H1 (cell line): Measurements from ENCODE around the gene ZNF771. TPM values are rescaled to one million over a fixed set of nuclear protein-coding genes. Genes with fewer than 3 reads are reported as not detected.

Source experiments
- CTCF ChIA-PET: fragments of 300-600 bp; sonication (Branson Sonifier 250); formaldehyde crosslinking; loops from one replicate; lab custom pipeline; 2021; ENCODE audit not compliant: partially characterized antibody; lab: Charles Lee
- POLR2A ChIA-PET: fragments of 300-600 bp; sonication (Branson Sonifier 250); formaldehyde crosslinking; loops from one replicate; lab custom pipeline; 2021; ENCODE audit warnings: inconsistent platforms; ENCODE audit not compliant: partially characterized antibody; lab: Charles Lee
- DNase-seq, 2 experiments: peaks; one replicate each; pipeline versions ENCODE4 v3.0.0 to v3.0.0-alpha.2; 2010 to 2022; ENCODE audit warnings: low spot score in 2 of 2, low read depth in 1 of 2, mixed read lengths in 1 of 2
- FAIRE-seq: peaks from 2 replicates; lab custom pipeline; 2011; peaks lifted over from hg19 to GRCh38; lab: Jason Lieb, UNC
- H2AFZ ChIP-seq: 2 replicates; pipeline ENCODE4 v1.8.1; 2012; ENCODE audit warnings: low read length, inconsistent platforms
- H2AK5ac ChIP-seq: 2 replicates; pipeline ENCODE4 v1.6.1; 2013; ENCODE audit warnings: low read depth, low read length
- H2BK120ac ChIP-seq: replicated peaks from 2 replicates; pipeline ENCODE3; 2013; ENCODE audit warnings: low read depth, low read length, inconsistent platforms
- H2BK12ac ChIP-seq: 2 replicates; pipeline ENCODE4 v1.6.1; 2013; ENCODE audit warnings: low read depth, low read length
- H2BK15ac ChIP-seq: 2 replicates; pipeline ENCODE4 v1.6.1; 2013; ENCODE audit warnings: low read length
- H2BK20ac ChIP-seq: 2 replicates; pipeline ENCODE4 v1.6.1; 2013; ENCODE audit warnings: low read length
- H2BK5ac ChIP-seq: 2 replicates; pipeline ENCODE4 v1.6.1; 2013; ENCODE audit warnings: low read depth, low read length
- H3K14ac ChIP-seq: 2 replicates; pipeline ENCODE4 v1.6.1; 2013; ENCODE audit warnings: inconsistent platforms; ENCODE audit not compliant: insufficient read length
- H3K18ac ChIP-seq: 2 replicates; pipeline ENCODE4 v1.6.1; 2013; ENCODE audit warnings: low read length; ENCODE audit errors: extremely low read depth
- H3K23ac ChIP-seq: 2 replicates; pipeline ENCODE4 v1.6.1; 2013; ENCODE audit warnings: inconsistent platforms; ENCODE audit not compliant: insufficient read length
- H3K23me2 ChIP-seq: 2 replicates; pipeline ENCODE4 v1.6.1; 2013; ENCODE audit warnings: low read depth, low read length
- H3K27ac ChIP-seq: 2 replicates; pipeline ENCODE4 v1.6.1; 2011; ENCODE audit warnings: low read depth, low read length, inconsistent platforms
- H3K27me3 ChIP-seq, 4 experiments: replicated peaks in 1 of 4; 1 replicate in 1 of 4; 2 replicates in 3 of 4; pipeline versions ENCODE4 v1.6.1 to v1.8.1; 2011 to 2013; ENCODE audit warnings: low read length in 3 of 4, mild to moderate bottlenecking in 3 of 4, inconsistent platforms in 2 of 4, mixed read lengths in 2 of 4, moderate library complexity in 1 of 4; ENCODE audit not compliant: control insufficient read depth in 3 of 4, insufficient read depth in 3 of 4; ENCODE audit errors: extremely low read depth in 1 of 4
- H3K36me3 ChIP-seq, 4 experiments: 2 replicates each; pipeline versions ENCODE4 v1.6.1 to v1.8.1; 2011 to 2013; ENCODE audit warnings: mild to moderate bottlenecking in 4 of 4, low read length in 3 of 4, moderate library complexity in 2 of 4, control low read depth in 1 of 4, inconsistent platforms in 1 of 4; ENCODE audit not compliant: insufficient read depth in 4 of 4, control insufficient read depth in 2 of 4
- H3K4ac ChIP-seq: replicated peaks from 2 replicates; pipeline ENCODE3; 2013; ENCODE audit warnings: low read length, low read depth, mixed read lengths, inconsistent platforms; ENCODE audit not compliant: insufficient read length
- H3K4me1 ChIP-seq, 4 experiments: replicated peaks in 1 of 4; 1 replicate in 1 of 4; 2 replicates in 3 of 4; pipeline versions ENCODE4 v1.6.1 to v1.8.1; 2011 to 2013; ENCODE audit warnings: low read length in 3 of 4, inconsistent platforms in 2 of 4, mixed read lengths in 1 of 4; ENCODE audit not compliant: insufficient read depth in 4 of 4, control insufficient read depth in 3 of 4
- H3K4me2 ChIP-seq, 2 experiments: 2 replicates each; pipeline versions ENCODE4 v1.6.1 to v1.8.1; 2011 to 2013; ENCODE audit warnings: low read depth in 2 of 2, low read length in 2 of 2, control low read depth in 1 of 2, inconsistent platforms in 1 of 2, mild to moderate bottlenecking in 1 of 2; ENCODE audit not compliant: insufficient read depth in 1 of 2
- H3K4me3 ChIP-seq, 4 experiments: fragments of 200-600, 300-600 bp in 1 of 4; sonication (generic), shearing (Covaris generic), sonication (Bioruptor Twin) in 1 of 4; 2 replicates each; pipeline versions ENCODE4 v1.5.1 to v1.8.1; 2011 to 2016; ENCODE audit warnings: low read length in 4 of 4, low read depth in 3 of 4, control low read depth in 2 of 4, inconsistent platforms in 2 of 4, mild to moderate bottlenecking in 2 of 4, mixed read lengths in 1 of 4, moderate library complexity in 1 of 4; ENCODE audit not compliant: insufficient read depth in 2 of 4; ENCODE audit errors: extremely low read depth in 1 of 4
- H3K56ac ChIP-seq: replicated peaks from 2 replicates; pipeline ENCODE3; 2013; ENCODE audit warnings: low read depth, mild to moderate bottlenecking, mixed read lengths, low read length, inconsistent platforms; ENCODE audit not compliant: insufficient read length
- H3K79me1 ChIP-seq: 2 replicates; pipeline ENCODE4 v1.6.1; 2013; ENCODE audit warnings: low read depth, low read length, control low read depth
- H3K79me2 ChIP-seq, 2 experiments: 2 replicates each; pipeline versions ENCODE4 v1.6.1 to v1.8.1; 2012 to 2013; ENCODE audit warnings: low read length in 2 of 2, mild to moderate bottlenecking in 2 of 2, inconsistent platforms in 1 of 2; ENCODE audit not compliant: insufficient read depth in 2 of 2, control insufficient read depth in 1 of 2
- H3K9ac ChIP-seq, 4 experiments: replicated peaks in 1 of 4; 1 replicate in 1 of 4; 2 replicates in 3 of 4; pipeline versions ENCODE4 v1.6.1 to v1.8.1; 2011 to 2013; ENCODE audit warnings: low read depth in 3 of 4, low read length in 3 of 4, control low read depth in 2 of 4, mild to moderate bottlenecking in 2 of 4, moderate library complexity in 2 of 4, inconsistent platforms in 1 of 4; ENCODE audit errors: extremely low read depth in 1 of 4
- H3K9me3 ChIP-seq, 2 experiments: 2 replicates each; pipeline versions ENCODE4 v1.6.1 to v1.8.1; 2012 to 2013; ENCODE audit warnings: mild to moderate bottlenecking in 2 of 2, moderate library complexity in 2 of 2, control low read depth in 1 of 2, inconsistent platforms in 1 of 2, low read depth in 1 of 2, low read length in 1 of 2, mixed read lengths in 1 of 2; ENCODE audit not compliant: insufficient read depth in 2 of 2
- H4K20me1 ChIP-seq, 2 experiments: replicated peaks in 1 of 2; 2 replicates each; pipeline versions ENCODE3 to v1.8.1; 2011 to 2013; ENCODE audit warnings: inconsistent platforms in 2 of 2, low read length in 2 of 2, mild to moderate bottlenecking in 1 of 2; ENCODE audit not compliant: insufficient read depth in 2 of 2, control insufficient read depth in 1 of 2
- H4K5ac ChIP-seq: 2 replicates; pipeline ENCODE4 v1.6.1; 2013; ENCODE audit warnings: low read length, low read depth, mixed read lengths, inconsistent platforms; ENCODE audit not compliant: insufficient read length
- H4K8ac ChIP-seq: 2 replicates; pipeline ENCODE4 v1.8.0; 2013; ENCODE audit warnings: mild to moderate bottlenecking, moderate library complexity, low read length, inconsistent platforms; ENCODE audit not compliant: insufficient read depth; ENCODE audit errors: extremely low read depth
- H4K91ac ChIP-seq: replicated peaks from 2 replicates; pipeline ENCODE3; 2013; ENCODE audit warnings: low read length, mixed read lengths, inconsistent platforms; ENCODE audit not compliant: insufficient read length
- E2F6 ChIP-seq: IDR thresholded peaks from 2 replicates; pipeline ENCODE4 v1.6.1; 2012; ENCODE audit warnings: inconsistent platforms
- GABPA ChIP-seq: IDR thresholded peaks from 2 replicates; pipeline ENCODE4 v1.6.1; 2011; ENCODE audit warnings: mild to moderate bottlenecking, low read length, moderate library complexity, borderline replicate concordance; ENCODE audit not compliant: insufficient read depth
- HDAC2 ChIP-seq, 2 experiments: fragments of 300-600 bp in 1 of 2; sonication (generic) in 1 of 2; IDR thresholded peaks; 2 replicates each; pipeline ENCODE4 v1.6.1; 2011 to 2012; ENCODE audit warnings: low read depth in 2 of 2, low read length in 2 of 2, mild to moderate bottlenecking in 2 of 2, moderate library complexity in 2 of 2, borderline replicate concordance in 1 of 2, inconsistent platforms in 1 of 2
- PHF8 ChIP-seq: fragments of 200-600 bp; sonication (generic); conservative IDR thresholded peaks from 2 replicates; pipeline ENCODE4 v1.7.1; 2012; ENCODE audit warnings: low read depth, mild to moderate bottlenecking, inconsistent platforms, low read length, moderate library complexity
- POLR2A ChIP-seq, 2 experiments: IDR thresholded peaks; 1 replicate in 1 of 2; 2 replicates in 1 of 2; pipeline ENCODE4 v1.6.1; 2011; ENCODE audit warnings: low read depth in 2 of 2, low read length in 2 of 2, mild to moderate bottlenecking in 2 of 2; ENCODE audit errors: control extremely low read depth in 1 of 2
- RAD21 ChIP-seq, 2 experiments: IDR thresholded peaks in 1 of 2; conservative IDR thresholded peaks in 1 of 2; 2 replicates each; pipeline ENCODE4 v1.6.1; 2011; ENCODE audit warnings: low read depth in 2 of 2, low read length in 2 of 2, improper control_type of control experiment in 1 of 2, inconsistent platforms in 1 of 2, mild to moderate bottlenecking in 1 of 2, moderate library complexity in 1 of 2
- YY1 ChIP-seq: IDR thresholded peaks from 2 replicates; pipeline ENCODE4 v1.6.1; 2011; ENCODE audit warnings: low read depth, mild to moderate bottlenecking, low read length
- WGBS, 2 experiments: shearing (Covaris generic) in 1 of 2; methylation state at CpG; one replicate each; pipeline versions ENCODE4 v1.1.6 to v1.1.7; 2013 to 2015; ENCODE audit warnings: low lambda C conversion rate in 2 of 2, mixed read lengths in 2 of 2, inconsistent platforms in 1 of 2, low coverage in 1 of 2, missing lambda C conversion rate in 1 of 2; ENCODE audit not compliant: insufficient replicate concordance in 2 of 2, insufficient coverage in 1 of 2, insufficient read length in 1 of 2; ENCODE audit errors: extremely low coverage in 1 of 2, missing lambda C conversion rate in 1 of 2; 5-methylcytosine and 5-hydroxymethylcytosine counted together
- polyA plus RNA-seq, 7 experiments: library from polyadenylated mRNA; depleted of rRNA in 3 of 7; stranded (reverse) in 5 of 7; unstranded in 2 of 7; fragments of >200 nt in 5 of 7; fragments of 200-250 nt in 2 of 7; gene quantifications; 1 replicate in 5 of 7; 2 replicates in 1 of 7; 4 replicates in 1 of 7; pipeline versions ENCODE4 v1.2.1 to v1.2.3, GENCODE V29; 2011 to 2013; ENCODE audit warnings: missing spikeins in 2 of 7, mixed read lengths in 2 of 7
- total RNA-seq: library from RNA; stranded (reverse); fragmentation: NEBNext Ultra II Directional; extraction: Animal tissue kit (Norgen Biotek cat#: 25700); gene quantifications from 2 replicates; pipeline ENCODE4 v1.2.1, GENCODE V29; 2021
- TF ChIP-seq, protein P1 (sequence below), 3 experiments: IDR thresholded peaks; 1 replicate in 2 of 3; 2 replicates in 1 of 3; pipeline versions ENCODE4 v1.5.1 to v1.6.1; 2011; ENCODE audit warnings: low read length in 3 of 3, mild to moderate bottlenecking in 3 of 3, inconsistent platforms in 2 of 3, low read depth in 1 of 3, moderate library complexity in 1 of 3; ENCODE audit not compliant: insufficient read depth in 1 of 3; ENCODE audit errors: control extremely low read depth in 1 of 3

Gene ZNF771
- total and polyA plus RNA-seq, 2 of the 8 experiments (the other 6 are each of a cell fraction or from before 2014, with no cell fraction given) = 10.6 to 15.7 TPM

- Histone ChIP-seq H2BK120ac (no peak overlapping the region), H3K23me2 (peaks cover 10% of the 10 kb centered on the region; the same call in 1 of the 2 replicates), H3K79me2 (peaks cover 0 to 29% of the 10 kb centered on the region in 2 experiments; a peak in 2 of 4 replicates), H4K8ac (peak overlapping the region; percentile 1; the same call in 1 of the 2 replicates), H2BK15ac (no peak overlapping the region), H3K27me3 (no peaks in the 10 kb centered on the region), H3K4me3 (peak overlapping the region; percentile 43 to 81 (median 52)), H2BK20ac (no peak overlapping the region), H3K23ac (no peak overlapping the region), H3K4me1 (peaks cover 0 to 17% (median 11%) of the 10 kb centered on the region in 4 experiments; a peak in 6 of 7 replicates), H4K5ac (no peak overlapping the region), H4K20me1 (peaks cover 4 to 16% of the 10 kb centered on the region in 2 experiments), H3K36me3 (no peaks in the 10 kb centered on the region), H4K91ac (no peak overlapping the region), H3K18ac (no peak overlapping the region), H3K4me2 (peak overlapping the region; percentile 83 to 87), H3K79me1 (peaks cover 10% of the 10 kb centered on the region), H2AFZ (no peak overlapping the region), H3K9ac (no peak overlapping the region), H3K56ac (no peak overlapping the region), H2BK12ac (no peak overlapping the region), H2BK5ac (no peak overlapping the region), H2AK5ac (no peak overlapping the region), H3K9me3 (no peaks in the 10 kb centered on the region), H3K4ac (no peak overlapping the region), H3K14ac (no peak overlapping the region), H3K27ac (no peak overlapping the region)
- 2% methylated on average over 10 of the region's 76 CpGs; no CpG with 5 or more reads in 1 of the 2 experiments for WGBS, 2 experiments
- DNase-seq (no peak), FAIRE-seq (no peak)
- ChIA-PET POLR2A (interaction anchor here (1.1 to 6.9 kb wide), 2 partner anchors 13 to 18 kb away, joined by 3 to 79 read pairs; partner anchors contain the start of gene CD2BP2), CTCF (interaction anchor here (1.0 to 1.9 kb wide), 5 partner anchors 10 to 46 kb away, joined by 3 to 11 read pairs (median 4); partner anchors contain the start of gene SEPTIN1)
- TF ChIP-seq, protein P1, sequence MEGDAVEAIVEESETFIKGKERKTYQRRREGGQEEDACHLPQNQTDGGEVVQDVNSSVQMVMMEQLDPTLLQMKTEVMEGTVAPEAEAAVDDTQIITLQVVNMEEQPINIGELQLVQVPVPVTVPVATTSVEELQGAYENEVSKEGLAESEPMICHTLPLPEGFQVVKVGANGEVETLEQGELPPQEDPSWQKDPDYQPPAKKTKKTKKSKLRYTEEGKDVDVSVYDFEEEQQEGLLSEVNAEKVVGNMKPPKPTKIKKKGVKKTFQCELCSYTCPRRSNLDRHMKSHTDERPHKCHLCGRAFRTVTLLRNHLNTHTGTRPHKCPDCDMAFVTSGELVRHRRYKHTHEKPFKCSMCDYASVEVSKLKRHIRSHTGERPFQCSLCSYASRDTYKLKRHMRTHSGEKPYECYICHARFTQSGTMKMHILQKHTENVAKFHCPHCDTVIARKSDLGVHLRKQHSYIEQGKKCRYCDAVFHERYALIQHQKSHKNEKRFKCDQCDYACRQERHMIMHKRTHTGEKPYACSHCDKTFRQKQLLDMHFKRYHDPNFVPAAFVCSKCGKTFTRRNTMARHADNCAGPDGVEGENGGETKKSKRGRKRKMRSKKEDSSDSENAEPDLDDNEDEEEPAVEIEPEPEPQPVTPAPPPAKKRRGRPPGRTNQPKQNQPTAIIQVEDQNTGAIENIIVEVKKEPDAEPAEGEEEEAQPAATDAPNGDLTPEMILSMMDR (IDR thresholded peaks at IDR 0.05; ENCODE audit: control extremely low read depth in 1 of 3, insufficient read depth in 1 of 3, low read depth in 1 of 3, low read length in 3 of 3) = peak in 1 of 3 experiments; percentile 4; a peak in 1 of 4 replicates
- TF ChIP-seq PHF8 (peak; percentile 41; the same call in 1 of the 2 replicates), YY1 (peak; percentile 60; the same call in 1 of the 2 replicates), GABPA (no peak), POLR2A (IDR thresholded peaks at IDR 0.05; ENCODE audit: control extremely low read depth in 1 of 2, low read depth in 2 of 2, low read length in 2 of 2) (no peak; a peak in 1 of 3 replicates), E2F6 (no peak), HDAC2 (IDR thresholded peaks at IDR 0.05; ENCODE audit: borderline replicate concordance in 1 of 2, low read depth in 2 of 2, low read length in 2 of 2) (peak in 1 of 2 experiments; percentile 31; a peak in 1 of 4 replicates), RAD21 (IDR thresholded peaks at IDR 0.05 in 1 of 2, conservative IDR thresholded peaks at IDR 0.05 in 1 of 2; ENCODE audit: low read depth in 2 of 2, low read length in 2 of 2) (0 out of 4 replicates have a peak, but pooled peaks of 1 of the 2 experiments have one; percentile 1)
Measured at GRCh38 chr16:30369938-30370455, 37.4 kb upstream of the ZNF771 start.
